PC-3 (cell line): Measurements from ENCODE around the gene CKAP5. TPM values are rescaled to one million over a fixed set of nuclear protein-coding genes. Genes with fewer than 3 reads are reported as not detected.
A peak's percentile ranks its signal among the peaks of the same experiment; 100 is the strongest.

Experiments
- ATAC-seq: fragments of 200-7000 bp; cut with Tn5 transposase; 2 replicates; pipeline ENCODE4 v1.9.1; 2020; ENCODE audit warnings: mild to moderate bottlenecking, moderate library complexity
- BruUV-seq: library from RNA; stranded (reverse); fragments of 400-500 nt; replicated peaks from 2 replicates; lab custom pipeline; 2021; lab: Mats Ljungman, UMichigan
- CTCF ChIA-PET: fragments of 300-600 bp; sonication (Branson Sonifier 250); formaldehyde crosslinking; loops from one replicate; lab custom pipeline; 2022; ENCODE audit warnings: antibody characterized with exemption; lab: Charles Lee
- POLR2A ChIA-PET: fragments of 300-600 bp; sonication (Branson Sonifier 250); formaldehyde crosslinking; loops from one replicate; lab custom pipeline; 2022; ENCODE audit warnings: antibody characterized with exemption; ENCODE audit not compliant: unreplicated experiment; lab: Charles Lee
- DNase-seq: peaks from one replicate; pipeline ENCODE4 v3.0.0-alpha.2; 2015
- H2AFZ ChIP-seq: fragments of 300-600 bp; sonication (generic); 2 replicates; pipeline ENCODE4 v1.6.0; 2016; ENCODE audit warnings: antibody characterized with exemption, low read length
- H3F3A ChIP-seq: fragments of 300-600 bp; sonication (generic); one replicate; pipeline ENCODE4 v1.6.0; 2017; ENCODE audit warnings: antibody characterized with exemption, low read length, control low read depth, mild to moderate bottlenecking; ENCODE audit not compliant: unreplicated experiment
- H3K27ac ChIP-seq: fragments of 300-600 bp; sonication (generic); 2 replicates; pipeline ENCODE4 v1.5.1; 2016; ENCODE audit warnings: mild to moderate bottlenecking, low read length
- H3K27me3 ChIP-seq: fragments of 300-600 bp; sonication (generic); 2 replicates; pipeline ENCODE4 v1.6.1; 2016; ENCODE audit warnings: low read length, mixed read lengths
- H3K36me3 ChIP-seq: fragments of 300-600 bp; sonication (generic); 2 replicates; pipeline ENCODE4 v1.6.1; 2016; ENCODE audit warnings: low read depth, mixed run types, low read length, mixed read lengths
- H3K4me1 ChIP-seq: fragments of 300-600 bp; sonication (generic); 2 replicates; pipeline ENCODE4 v1.5.1; 2016; ENCODE audit warnings: low read length; ENCODE audit not compliant: insufficient read depth
- H3K4me2 ChIP-seq: fragments of 300-600 bp; sonication (generic); 2 replicates; pipeline ENCODE4 v1.6.0; 2016; ENCODE audit warnings: low read length
- H3K4me3 ChIP-seq: fragments of 300-600 bp; sonication (generic); 2 replicates; pipeline ENCODE4 v1.5.1; 2016; ENCODE audit warnings: mild to moderate bottlenecking, low read length, mixed read lengths
- H3K79me2 ChIP-seq: fragments of 300-600 bp; sonication (generic); 2 replicates; pipeline ENCODE4 v1.6.1; 2017; ENCODE audit warnings: low read length, mixed read lengths
- H3K9ac ChIP-seq: fragments of 300-600 bp; sonication (generic); 2 replicates; pipeline ENCODE4 v1.6.0; 2016; ENCODE audit warnings: mild to moderate bottlenecking, low read length
- H3K9me2 ChIP-seq: fragments of 300-600 bp; sonication (generic); replicated peaks from 2 replicates; pipeline ENCODE4 v1.6.1; 2016; ENCODE audit warnings: mixed run types, low read length, mixed read lengths
- H3K9me3 ChIP-seq: fragments of 300-600 bp; sonication (generic); 2 replicates; pipeline ENCODE4 v1.6.1; 2016; ENCODE audit warnings: low read length, mixed read lengths
- H4K20me1 ChIP-seq: fragments of 300-600 bp; sonication (generic); 2 replicates; pipeline ENCODE4 v1.6.1; 2016; ENCODE audit warnings: low read length, mixed read lengths
- CTCF ChIP-seq: fragments of 300-600 bp; sonication (generic); conservative IDR thresholded peaks from 2 replicates; pipeline ENCODE4 v1.5.1; 2017; ENCODE audit warnings: antibody characterized with exemption, low read depth, mild to moderate bottlenecking, low read length
- EZH2 ChIP-seq: fragments of 300-600 bp; sonication (generic); IDR thresholded peaks from one replicate; pipeline ENCODE4 v1.6.1; 2017; ENCODE audit warnings: antibody characterized with exemption, mild to moderate bottlenecking, low read length; ENCODE audit not compliant: unreplicated experiment
- EZH2phosphoT487 ChIP-seq: fragments of 300-600 bp; sonication (generic); IDR thresholded peaks from 2 replicates; pipeline ENCODE4 v1.6.1; 2018; ENCODE audit warnings: mild to moderate bottlenecking, antibody characterized with exemption, low read length, borderline replicate concordance
- intact Hi-C: fragments of 100-400 bp; cut with micrococcal nuclease; formaldehyde crosslinking; loops from 2 replicates; pipeline ENCODE4 v1.9.0; 2023
- total RNA-seq: library from RNA; depleted of rRNA; stranded (reverse); fragments of >200 nt; gene quantifications from 2 replicates; pipeline ENCODE4 v1.2.3, GENCODE V29; 2014

Gene CKAP5
- total RNA-seq, 1 experiment from 2014 or later, result 86.4 TPM

- Histone ChIP-seq H3K4me1 (no peaks in the 10 kb centered on the region), H3K9me2 (no peaks in the 10 kb centered on the region), H3K9ac (no peak overlapping the region), H3K9me3 (no peaks in the 10 kb centered on the region), H2AFZ (no peak overlapping the region), H3K4me2 (no peak overlapping the region), H3K27me3 (no peaks in the 10 kb centered on the region), H3K36me3 (peaks cover 56% of the 10 kb centered on the region), H3K79me2 (no peaks in the 10 kb centered on the region), H3K4me3 (no peak overlapping the region), H3K27ac (no peak overlapping the region), H4K20me1 (no peaks in the 10 kb centered on the region), H3F3A (no peaks in the 10 kb centered on the region)
- POLR2A ChIA-PET, result no interaction called here
- no peak for TF ChIP-seq EZH2phosphoT487
- TF ChIP-seq CTCF, result no peak
- TF ChIP-seq EZH2, result no peak
- ATAC-seq (no peak), DNase-seq (no peak)
- BruUV-seq, result no TSS peak
- intact Hi-C loops, result no loop called here
- CTCF ChIA-PET, result no interaction called here
These were observed 100.8 kb downstream of the CKAP5 start for GRCh38 chr11:46745328-46745727.

- Histone ChIP-seq H3K79me2 (no peaks in the 10 kb centered on the region), H3K27me3 (no peaks in the 10 kb centered on the region), H2AFZ (no peak overlapping the region), H3F3A (no peaks in the 10 kb centered on the region), H3K9me2 (no peaks in the 10 kb centered on the region), H3K4me3 (no peak overlapping the region), H3K9me3 (no peaks in the 10 kb centered on the region), H3K9ac (no peak overlapping the region), H4K20me1 (no peaks in the 10 kb centered on the region), H3K27ac (no peak overlapping the region), H3K36me3 (peaks cover 49% of the 10 kb centered on the region), H3K4me1 (no peaks in the 10 kb centered on the region), H3K4me2 (no peak overlapping the region)
- ChIA-PET CTCF (no interaction called here), POLR2A (no interaction called here)
- DNase-seq (no peak), ATAC-seq (no peak)
- TSS peak; percentile 46 for BruUV-seq
- intact Hi-C loops, result no loop called here
- no peak for TF ChIP-seq CTCF
- no peak for TF ChIP-seq EZH2phosphoT487
- no peak for TF ChIP-seq EZH2
These were observed 102.3 kb downstream of the CKAP5 start for GRCh38 chr11:46743693-46744339.

- intact Hi-C loops, result no loop called here
- Histone ChIP-seq H3K9ac (no peak overlapping the region), H3K4me2 (no peak overlapping the region), H3K36me3 (peaks cover 47% of the 10 kb centered on the region), H3K9me3 (no peaks in the 10 kb centered on the region), H3K27ac (no peak overlapping the region), H3K9me2 (no peaks in the 10 kb centered on the region), H3F3A (no peaks in the 10 kb centered on the region), H4K20me1 (no peaks in the 10 kb centered on the region), H3K27me3 (no peaks in the 10 kb centered on the region), H3K4me3 (no peak overlapping the region), H2AFZ (no peak overlapping the region), H3K79me2 (no peaks in the 10 kb centered on the region), H3K4me1 (no peaks in the 10 kb centered on the region)
- ChIA-PET CTCF (no interaction called here), POLR2A (no interaction called here)
- DNase-seq (no peak), ATAC-seq (no peak)
- no TSS peak for BruUV-seq
- no peak for TF ChIP-seq EZH2
- no peak for TF ChIP-seq EZH2phosphoT487
- TF ChIP-seq CTCF, result no peak
These were observed 103.0 kb downstream of the CKAP5 start for GRCh38 chr11:46743043-46743442.
